Measurements from ENCODE around the gene UNK. TPM values are rescaled to one million over a fixed set of nuclear protein-coding genes. Genes with fewer than 3 reads are reported as not detected.

UNK gene
- polyA plus RNA-seq, 4 donors: 8.9 to 34.3 (median 16.3) TPM

DNA sequence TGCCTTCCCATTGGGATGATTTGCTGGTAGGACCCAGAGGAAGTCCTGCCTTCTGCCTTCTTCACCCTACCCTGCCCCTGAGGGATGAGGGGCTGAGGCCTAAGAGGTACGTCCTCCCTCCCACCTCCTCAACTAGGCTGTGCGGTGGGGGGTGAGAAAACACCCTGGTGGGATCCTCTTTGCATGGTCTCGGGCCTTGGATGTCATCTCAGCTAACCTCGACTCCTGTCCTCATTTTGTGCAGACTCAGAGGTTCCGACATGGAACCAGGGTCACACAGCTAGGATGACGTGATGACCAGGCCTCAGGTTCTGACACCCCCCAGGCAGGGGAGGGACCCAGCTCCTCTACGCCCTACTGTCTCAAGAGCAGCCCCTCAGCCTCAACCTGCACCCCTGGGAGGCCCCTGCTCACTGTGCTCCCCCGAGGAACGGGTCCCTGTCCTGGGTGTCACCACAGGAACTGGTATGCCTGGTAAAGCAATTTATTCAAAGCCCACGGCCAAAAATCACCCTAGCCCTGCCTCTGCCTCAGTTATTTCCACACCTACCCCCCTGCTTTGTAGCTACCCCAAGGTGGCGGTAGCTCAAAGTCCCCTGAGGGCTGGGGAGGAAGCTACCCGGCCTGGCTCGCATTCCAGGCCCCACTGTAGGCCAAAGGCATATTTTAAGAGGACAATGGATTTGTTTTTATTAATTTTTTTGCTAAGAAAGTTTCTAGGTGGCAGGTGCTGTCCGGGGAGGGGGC is 42.1 kb downstream of the UNK start:
- Histone ChIP-seq H3K27ac (ENCODE audit: low read depth in 1 of 3, low read length in 2 of 3) (peak overlapping the region in 2 of 3 donors; percentile 41 to 55), H3K36me3 (ENCODE audit: control insufficient read depth in 3 of 3, insufficient read depth in 2 of 3, low read depth in 1 of 3, low read length in 3 of 3) (peaks cover 8 to 92% (median 8%) of the 10 kb centered on the region in 3 donors), H3K4me1 (ENCODE audit: control insufficient read depth in 3 of 3, insufficient read depth in 2 of 3, low read depth in 1 of 3, low read length in 2 of 3) (peaks cover 0 to 20% (median 3%) of the 10 kb centered on the region in 3 donors), H3K9me3 (ENCODE audit: control insufficient read depth in 2 of 2, insufficient read depth in 1 of 2, low read depth in 1 of 2, low read length in 1 of 2) (no peaks in the 10 kb centered on the region), H3K4me3 (ENCODE audit: low read depth in 1 of 3, low read length in 3 of 3) (no peak overlapping the region), H3K27me3 (ENCODE audit: control insufficient read depth in 3 of 3, insufficient read depth in 3 of 3, low read length in 3 of 3) (no peaks in the 10 kb centered on the region)
- DNase-seq: no peak
- 72 to 75% (median 72%) methylated on average over 14 of the region's 14 CpGs for whole genome bisulfite sequencing, 3 donors
- FAIRE-seq: no peak

DNA sequence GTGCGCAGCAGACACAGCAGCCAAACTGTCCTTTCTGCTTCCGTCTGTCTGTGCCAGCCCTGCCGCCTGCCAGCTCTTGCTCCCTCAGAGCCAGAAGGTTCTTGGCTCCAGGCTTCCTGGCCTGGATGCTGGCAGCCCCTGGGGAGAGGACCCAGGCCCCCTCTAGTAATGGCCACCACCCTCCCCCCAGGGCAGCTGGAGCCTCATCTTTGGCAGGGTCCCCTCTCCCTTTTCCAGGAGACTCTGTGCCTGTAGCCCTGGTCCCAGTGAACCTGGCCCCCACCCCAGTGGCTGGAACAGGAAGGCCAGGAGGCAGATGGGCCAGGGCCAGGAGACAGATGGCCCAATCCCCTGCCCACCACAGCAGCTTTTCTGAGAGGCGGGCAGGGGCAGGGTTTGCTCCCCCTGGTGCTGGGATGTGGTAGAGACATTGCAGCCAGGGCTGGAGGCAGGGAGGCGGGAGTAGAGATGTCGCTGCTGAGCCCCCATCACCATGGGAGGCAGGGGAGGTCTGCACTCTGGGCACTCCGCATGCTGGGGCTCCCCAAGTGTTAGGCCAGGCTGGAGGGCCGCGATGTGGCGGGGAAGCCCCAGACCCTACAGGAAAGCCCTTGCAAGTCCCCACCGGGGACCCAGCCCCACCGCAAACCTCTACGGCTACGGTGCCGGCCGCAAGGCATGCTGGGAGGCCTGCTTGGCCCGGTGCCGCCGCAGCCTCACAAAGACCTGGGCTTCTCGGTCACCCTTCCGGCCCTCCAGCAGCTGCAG is 42.9 kb downstream of the UNK start:
- Histone ChIP-seq H3K9me3 (ENCODE audit: control insufficient read depth in 2 of 2, insufficient read depth in 1 of 2, low read depth in 1 of 2, low read length in 1 of 2) (no peaks in the 10 kb centered on the region), H3K27me3 (ENCODE audit: control insufficient read depth in 3 of 3, insufficient read depth in 3 of 3, low read length in 3 of 3) (no peaks in the 10 kb centered on the region), H3K27ac (ENCODE audit: low read depth in 1 of 3, low read length in 2 of 3) (peak overlapping the region in 2 of 3 donors; percentile 41 to 55), H3K4me3 (ENCODE audit: low read depth in 1 of 3, low read length in 3 of 3) (peak overlapping the region in 2 of 3 donors; percentile 8 to 20), H3K4me1 (ENCODE audit: control insufficient read depth in 3 of 3, insufficient read depth in 2 of 3, low read depth in 1 of 3, low read length in 2 of 3) (peaks cover 0 to 20% (median 3%) of the 10 kb centered on the region in 3 donors), H3K36me3 (ENCODE audit: control insufficient read depth in 3 of 3, insufficient read depth in 2 of 3, low read depth in 1 of 3, low read length in 3 of 3) (peaks cover 8 to 92% (median 8%) of the 10 kb centered on the region in 3 donors)
- DNase-seq (peak; percentile 49 to 75), FAIRE-seq (no peak)
- 23 to 39% (median 26%) methylated on average over 19 to 21 of the region's 21 CpGs for WGBS, 3 donors

DNA sequence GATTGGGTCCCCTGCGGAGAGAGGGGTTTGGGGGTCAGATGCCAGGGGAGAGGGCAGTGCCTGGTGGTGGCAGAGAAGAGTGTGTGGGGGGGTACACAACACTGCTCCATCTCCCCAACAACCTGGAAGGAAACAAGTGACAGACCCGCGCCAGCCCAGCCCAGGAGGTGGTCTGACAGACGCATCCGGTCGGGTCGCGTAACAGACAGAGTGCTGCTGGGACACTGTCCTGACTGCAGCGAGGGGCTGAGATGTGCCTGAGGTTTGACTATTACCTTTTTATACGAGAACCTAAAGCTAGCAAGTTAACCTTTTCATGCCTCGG is 43.4 kb downstream of the UNK start:
- H3K4me3 ChIP-seq (ENCODE audit: low read depth in 1 of 3, low read length in 3 of 3): peak overlapping the region in 2 of 3 donors; percentile 8 to 20

DNA sequence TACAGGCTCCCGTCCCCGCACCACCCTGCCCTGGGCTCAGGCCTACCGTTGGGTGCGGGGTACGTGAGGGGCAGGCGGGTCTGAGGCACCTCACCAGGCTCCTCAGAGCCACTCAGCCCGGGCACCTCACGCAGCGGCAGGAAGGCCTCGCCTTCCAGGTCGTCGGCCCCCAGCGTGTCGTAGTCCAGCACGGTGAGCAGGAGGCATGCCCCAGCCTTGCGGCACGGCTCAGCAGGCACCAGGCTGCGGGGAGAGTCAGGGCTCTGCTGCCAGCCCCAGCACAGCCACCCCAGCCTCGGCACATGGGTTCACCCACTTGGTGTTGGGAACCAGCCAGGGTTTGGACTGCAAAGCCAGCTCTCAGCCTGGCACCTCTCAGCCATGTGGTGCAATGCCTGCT is 44.1 kb downstream of the UNK start:
- FAIRE-seq (no peak), DNase-seq (no peak)
- no peak overlapping the region for H3K4me3 ChIP-seq (ENCODE audit: low read depth in 1 of 3, low read length in 3 of 3)
- 81 to 89% (median 85%) methylated on average over 19 of the region's 19 CpGs for WGBS, 3 donors
- H3K9me3 ChIP-seq (ENCODE audit: control insufficient read depth in 2 of 2, insufficient read depth in 1 of 2, low read depth in 1 of 2, low read length in 1 of 2): no peaks in the 10 kb centered on the region
- no peak overlapping the region for H3K27ac ChIP-seq (ENCODE audit: low read depth in 1 of 3, low read length in 2 of 3)
- peaks cover 0 to 20% (median 3%) of the 10 kb centered on the region in 3 donors for H3K4me1 ChIP-seq (ENCODE audit: control insufficient read depth in 3 of 3, insufficient read depth in 2 of 3, low read depth in 1 of 3, low read length in 2 of 3)
- no peaks in the 10 kb centered on the region for H3K27me3 ChIP-seq (ENCODE audit: control insufficient read depth in 3 of 3, insufficient read depth in 3 of 3, low read length in 3 of 3)
- H3K36me3 ChIP-seq (ENCODE audit: control insufficient read depth in 3 of 3, insufficient read depth in 2 of 3, low read depth in 1 of 3, low read length in 3 of 3): peaks cover 3 to 90% (median 4%) of the 10 kb centered on the region in 3 donors

More for the DNA sequence above, 43.4 kb downstream of the UNK start:
- no peak for DNase-seq
- H3K27ac ChIP-seq (ENCODE audit: low read depth in 1 of 3, low read length in 2 of 3): peak overlapping the region in 2 of 3 donors; percentile 41 to 55
- FAIRE-seq: no peak
- peaks cover 0 to 20% (median 3%) of the 10 kb centered on the region in 3 donors for H3K4me1 ChIP-seq (ENCODE audit: control insufficient read depth in 3 of 3, insufficient read depth in 2 of 3, low read depth in 1 of 3, low read length in 2 of 3)
- WGBS, 3 donors: 55 to 64% (median 63%) methylated on average over 7 to 11 of the region's 11 CpGs
- H3K9me3 ChIP-seq (ENCODE audit: control insufficient read depth in 2 of 2, insufficient read depth in 1 of 2, low read depth in 1 of 2, low read length in 1 of 2): no peaks in the 10 kb centered on the region
- H3K36me3 ChIP-seq (ENCODE audit: control insufficient read depth in 3 of 3, insufficient read depth in 2 of 3, low read depth in 1 of 3, low read length in 3 of 3): peaks cover 6 to 92% (median 8%) of the 10 kb centered on the region in 3 donors
- H3K27me3 ChIP-seq (ENCODE audit: control insufficient read depth in 3 of 3, insufficient read depth in 3 of 3, low read length in 3 of 3): no peaks in the 10 kb centered on the region

DNA sequence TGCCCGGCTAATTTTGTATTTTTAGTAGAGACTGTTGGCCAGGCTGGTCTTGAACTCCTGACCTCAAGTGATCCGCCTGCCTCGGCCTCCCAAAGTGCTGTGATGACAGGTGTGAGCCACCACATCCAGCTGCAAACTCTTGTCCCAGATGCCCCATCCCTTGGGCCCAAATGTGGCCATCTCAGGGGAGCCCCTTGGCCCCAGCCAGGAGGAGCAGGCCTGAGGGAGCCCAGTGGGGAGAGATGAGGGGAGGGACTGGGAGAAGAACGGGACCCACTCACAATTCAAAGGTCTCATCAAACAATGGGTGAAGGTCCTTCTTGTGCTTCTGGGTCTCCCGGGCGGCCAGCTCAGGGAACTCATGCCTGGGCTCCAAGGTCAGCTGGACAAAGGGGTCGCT is 45.1 kb downstream of the UNK start:
- H3K27me3 ChIP-seq (ENCODE audit: control insufficient read depth in 3 of 3, insufficient read depth in 3 of 3, low read length in 3 of 3): no peaks in the 10 kb centered on the region
- peaks cover 0 to 20% (median 3%) of the 10 kb centered on the region in 3 donors for H3K4me1 ChIP-seq (ENCODE audit: control insufficient read depth in 3 of 3, insufficient read depth in 2 of 3, low read depth in 1 of 3, low read length in 2 of 3)
- WGBS, 3 donors: 73 to 85% (median 83%) methylated on average over 7 of the region's 7 CpGs
- DNase-seq (no peak), FAIRE-seq (no peak)
- H3K9me3 ChIP-seq (ENCODE audit: control insufficient read depth in 2 of 2, insufficient read depth in 1 of 2, low read depth in 1 of 2, low read length in 1 of 2): no peaks in the 10 kb centered on the region
- no peak overlapping the region for H3K27ac ChIP-seq (ENCODE audit: low read depth in 1 of 3, low read length in 2 of 3)
- H3K36me3 ChIP-seq (ENCODE audit: control insufficient read depth in 3 of 3, insufficient read depth in 2 of 3, low read depth in 1 of 3, low read length in 3 of 3): peaks cover 0 to 90% (median 3%) of the 10 kb centered on the region in 3 donors
- H3K4me3 ChIP-seq (ENCODE audit: low read depth in 1 of 3, low read length in 3 of 3): no peak overlapping the region

DNA sequence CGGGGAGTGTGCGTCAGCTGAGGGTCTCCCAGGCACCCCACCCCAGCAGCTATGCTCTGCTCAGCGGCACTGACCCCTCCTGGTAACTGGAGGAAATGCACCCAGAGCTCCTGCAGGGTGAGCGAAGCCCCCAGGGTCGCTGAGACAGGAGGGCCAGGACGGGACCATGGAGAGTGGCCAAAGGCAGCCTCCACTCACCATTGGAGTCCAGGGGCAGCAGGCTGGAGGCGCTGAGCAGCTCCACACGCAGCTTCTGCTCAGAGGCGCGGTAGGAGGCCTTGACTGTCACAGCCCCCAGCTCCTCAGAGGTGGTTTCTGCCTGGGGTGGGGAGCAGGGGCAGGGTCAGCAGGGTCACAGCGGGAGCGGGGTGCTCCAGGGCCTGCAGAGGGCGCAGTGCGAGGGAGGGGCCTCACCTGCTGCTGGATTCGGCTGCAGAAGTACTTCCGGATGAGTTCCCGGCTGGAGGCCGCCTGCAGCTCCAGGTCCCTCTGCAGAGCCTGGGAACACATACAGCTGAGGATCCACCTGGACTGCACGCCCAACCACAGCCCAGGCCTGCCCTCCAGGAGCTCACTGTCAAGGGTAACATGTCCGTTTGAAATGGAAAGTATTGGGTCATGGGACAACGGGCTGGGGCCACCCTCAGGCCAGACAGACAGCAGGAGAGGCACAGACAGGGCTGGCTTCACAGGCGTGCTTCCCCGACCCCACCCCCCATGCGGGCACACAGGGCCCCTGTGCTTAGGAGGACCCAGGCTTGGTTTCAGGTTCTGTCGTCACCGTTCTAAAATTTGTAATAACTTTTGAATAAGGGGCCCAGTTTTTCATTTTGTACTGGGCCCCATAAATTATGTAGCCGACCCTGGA is 45.8 kb downstream of the UNK start:
- Histone ChIP-seq H3K4me1 (ENCODE audit: control insufficient read depth in 3 of 3, insufficient read depth in 2 of 3, low read depth in 1 of 3, low read length in 2 of 3) (peaks cover 0 to 20% (median 3%) of the 10 kb centered on the region in 3 donors), H3K4me3 (ENCODE audit: low read depth in 1 of 3, low read length in 3 of 3) (peak overlapping the region in 1 of 3 donors; percentile 12), H3K36me3 (ENCODE audit: control insufficient read depth in 3 of 3, insufficient read depth in 2 of 3, low read depth in 1 of 3, low read length in 3 of 3) (peaks cover 0 to 90% (median 3%) of the 10 kb centered on the region in 3 donors), H3K9me3 (ENCODE audit: control insufficient read depth in 2 of 2, insufficient read depth in 1 of 2, low read depth in 1 of 2, low read length in 1 of 2) (no peaks in the 10 kb centered on the region), H3K27me3 (ENCODE audit: control insufficient read depth in 3 of 3, insufficient read depth in 3 of 3, low read length in 3 of 3) (no peaks in the 10 kb centered on the region), H3K27ac (ENCODE audit: low read depth in 1 of 3, low read length in 2 of 3) (no peak overlapping the region)
- DNase-seq: peak; percentile 46 to 70
- FAIRE-seq: no peak
- 35 to 73% (median 51%) methylated on average over 27 of the region's 27 CpGs for WGBS, 3 donors

DNA sequence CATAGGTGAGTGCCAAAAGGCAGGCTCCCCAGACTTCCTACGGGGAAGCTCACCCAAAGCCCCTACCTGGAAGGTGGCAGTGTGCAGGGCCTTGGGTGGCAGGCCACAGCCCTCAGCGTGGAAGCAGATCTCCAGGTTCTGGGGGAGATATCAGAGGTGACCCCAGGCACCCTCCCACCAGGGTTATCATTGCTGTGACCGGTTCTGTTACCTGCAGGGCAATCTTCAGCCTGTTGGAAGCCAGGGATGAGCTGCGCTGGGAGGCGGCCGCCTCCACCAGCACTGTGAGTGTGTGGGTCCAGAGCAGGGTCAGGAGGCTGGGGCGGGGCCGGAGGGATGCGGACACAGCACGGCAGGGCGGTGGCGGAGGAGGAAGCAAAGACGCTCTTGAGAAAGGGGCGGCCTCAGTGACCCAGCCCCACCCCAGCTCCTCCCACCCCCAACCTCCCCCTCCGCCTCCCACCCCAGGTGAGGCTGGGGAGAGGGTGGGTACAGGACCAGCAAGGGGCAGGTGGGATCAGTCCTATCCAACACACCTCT is 46.5 kb downstream of the UNK start:
- peaks cover 0 to 90% (median 3%) of the 10 kb centered on the region in 3 donors for H3K36me3 ChIP-seq (ENCODE audit: control insufficient read depth in 3 of 3, insufficient read depth in 2 of 3, low read depth in 1 of 3, low read length in 3 of 3)
- peaks cover 0 to 20% (median 3%) of the 10 kb centered on the region in 3 donors for H3K4me1 ChIP-seq (ENCODE audit: control insufficient read depth in 3 of 3, insufficient read depth in 2 of 3, low read depth in 1 of 3, low read length in 2 of 3)
- WGBS, 3 donors: 56 to 84% (median 68%) methylated on average over 14 to 15 of the region's 15 CpGs
- FAIRE-seq (no peak), DNase-seq (peak in 1 of 2 donors; percentile 29)
- H3K9me3 ChIP-seq (ENCODE audit: control insufficient read depth in 2 of 2, insufficient read depth in 1 of 2, low read depth in 1 of 2, low read length in 1 of 2): no peaks in the 10 kb centered on the region
- H3K4me3 ChIP-seq (ENCODE audit: low read depth in 1 of 3, low read length in 3 of 3): no peak overlapping the region
- no peaks in the 10 kb centered on the region for H3K27me3 ChIP-seq (ENCODE audit: control insufficient read depth in 3 of 3, insufficient read depth in 3 of 3, low read length in 3 of 3)
- no peak overlapping the region for H3K27ac ChIP-seq (ENCODE audit: low read depth in 1 of 3, low read length in 2 of 3)

Data from small intestine (tissue), 7 donors.